HG03095 (cell line): ENCODE data around the gene SEZ6L.

Experiments
- ATAC-seq: cut with Tn5 transposase; IDR thresholded peaks from one replicate; pipeline ENCODE4 v1.9.1; 2021; ENCODE audit warnings: moderate library complexity; ENCODE audit not compliant: unreplicated experiment

SEZ6L gene

GRCh38 chr22:26292667-26292995 is 123.4 kb downstream of the SEZ6L start:
- ATAC-seq: no peak

- ATAC-seq: no peak
Measured at GRCh38 chr22:26295563-26296126, 126.4 kb downstream of the SEZ6L start.

- no peak for ATAC-seq
Measured at GRCh38 chr22:26298605-26299310, 129.5 kb downstream of the SEZ6L start.

GRCh38 chr22:26302726-26303125 is 133.5 kb downstream of the SEZ6L start:
- no peak for ATAC-seq

GRCh38 chr22:26303475-26303874 is 134.2 kb downstream of the SEZ6L start:
- no peak for ATAC-seq

GRCh38 chr22:26304730-26305129 is 135.5 kb downstream of the SEZ6L start:
- ATAC-seq: no peak

- no peak for ATAC-seq
Measured at GRCh38 chr22:26308467-26308866, 139.2 kb downstream of the SEZ6L start.

- ATAC-seq: no peak
Measured at GRCh38 chr22:26310616-26311015, 141.4 kb downstream of the SEZ6L start.

GRCh38 chr22:26313291-26313690 is 144.0 kb downstream of the SEZ6L start:
- ATAC-seq: no peak

- no peak for ATAC-seq
Measured at GRCh38 chr22:26314171-26314570, 144.9 kb downstream of the SEZ6L start.

GRCh38 chr22:26314656-26315055 is 145.4 kb downstream of the SEZ6L start:
- no peak for ATAC-seq

GRCh38 chr22:26316732-26317285 is 147.5 kb downstream of the SEZ6L start:
- ATAC-seq: no peak

GRCh38 chr22:26318975-26319374 is 149.7 kb downstream of the SEZ6L start:
- no peak for ATAC-seq

GRCh38 chr22:26320447-26320846 is 151.2 kb downstream of the SEZ6L start:
- ATAC-seq: no peak

GRCh38 chr22:26321469-26321913 is 152.2 kb downstream of the SEZ6L start:
- ATAC-seq: no peak

- no peak for ATAC-seq
Measured at GRCh38 chr22:26322179-26322905, 153.1 kb downstream of the SEZ6L start.

- no peak for ATAC-seq
Measured at GRCh38 chr22:26323013-26323412, 153.8 kb downstream of the SEZ6L start.

- no peak for ATAC-seq
Measured at GRCh38 chr22:26324150-26324549, 154.9 kb downstream of the SEZ6L start.

GRCh38 chr22:26325641-26326040 is 156.4 kb downstream of the SEZ6L start:
- no peak for ATAC-seq

- no peak for ATAC-seq
Measured at GRCh38 chr22:26326803-26327202, 157.5 kb downstream of the SEZ6L start.

GRCh38 chr22:26327306-26327705 is 158.0 kb downstream of the SEZ6L start:
- ATAC-seq: no peak

GRCh38 chr22:26328221-26328620 is 159.0 kb downstream of the SEZ6L start:
- ATAC-seq: no peak
